ENCODE results near the gene ZNF236.

DNA sequence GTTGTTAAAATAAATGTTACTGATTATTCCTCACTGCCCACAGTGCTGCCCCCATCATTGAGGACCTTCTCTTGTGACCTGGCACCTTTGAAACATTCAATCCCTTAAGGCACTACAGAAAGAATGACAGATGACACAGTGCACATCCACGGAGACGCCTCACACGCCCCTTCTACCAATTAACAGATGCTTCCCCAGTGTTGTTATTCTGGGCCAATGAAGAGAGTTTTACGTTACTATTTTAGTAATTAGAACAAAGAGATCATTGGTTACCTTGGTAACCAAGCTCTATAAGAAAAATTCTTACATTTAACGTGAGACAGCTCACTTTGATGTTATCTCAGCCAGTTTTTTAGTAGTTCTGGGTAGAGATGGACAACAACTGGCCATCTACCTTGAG is 152.0 kb downstream of the ZNF236 start:
- no peak for TF ChIP-seq POLR2AphosphoS5 (IDR thresholded peaks at IDR 0.05; ENCODE audit: low read depth, low read length)
- TF ChIP-seq, protein P1, sequence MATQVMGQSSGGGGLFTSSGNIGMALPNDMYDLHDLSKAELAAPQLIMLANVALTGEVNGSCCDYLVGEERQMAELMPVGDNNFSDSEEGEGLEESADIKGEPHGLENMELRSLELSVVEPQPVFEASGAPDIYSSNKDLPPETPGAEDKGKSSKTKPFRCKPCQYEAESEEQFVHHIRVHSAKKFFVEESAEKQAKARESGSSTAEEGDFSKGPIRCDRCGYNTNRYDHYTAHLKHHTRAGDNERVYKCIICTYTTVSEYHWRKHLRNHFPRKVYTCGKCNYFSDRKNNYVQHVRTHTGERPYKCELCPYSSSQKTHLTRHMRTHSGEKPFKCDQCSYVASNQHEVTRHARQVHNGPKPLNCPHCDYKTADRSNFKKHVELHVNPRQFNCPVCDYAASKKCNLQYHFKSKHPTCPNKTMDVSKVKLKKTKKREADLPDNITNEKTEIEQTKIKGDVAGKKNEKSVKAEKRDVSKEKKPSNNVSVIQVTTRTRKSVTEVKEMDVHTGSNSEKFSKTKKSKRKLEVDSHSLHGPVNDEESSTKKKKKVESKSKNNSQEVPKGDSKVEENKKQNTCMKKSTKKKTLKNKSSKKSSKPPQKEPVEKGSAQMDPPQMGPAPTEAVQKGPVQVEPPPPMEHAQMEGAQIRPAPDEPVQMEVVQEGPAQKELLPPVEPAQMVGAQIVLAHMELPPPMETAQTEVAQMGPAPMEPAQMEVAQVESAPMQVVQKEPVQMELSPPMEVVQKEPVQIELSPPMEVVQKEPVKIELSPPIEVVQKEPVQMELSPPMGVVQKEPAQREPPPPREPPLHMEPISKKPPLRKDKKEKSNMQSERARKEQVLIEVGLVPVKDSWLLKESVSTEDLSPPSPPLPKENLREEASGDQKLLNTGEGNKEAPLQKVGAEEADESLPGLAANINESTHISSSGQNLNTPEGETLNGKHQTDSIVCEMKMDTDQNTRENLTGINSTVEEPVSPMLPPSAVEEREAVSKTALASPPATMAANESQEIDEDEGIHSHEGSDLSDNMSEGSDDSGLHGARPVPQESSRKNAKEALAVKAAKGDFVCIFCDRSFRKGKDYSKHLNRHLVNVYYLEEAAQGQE (IDR thresholded peaks at IDR 0.05; ENCODE audit: insufficient read depth in 1 of 2, low read depth in 2 of 2, low read length in 2 of 2), result no peak
- TF ChIP-seq SIN3A (IDR thresholded peaks at IDR 0.05; ENCODE audit: borderline replicate concordance, insufficient read depth, low read length), result no peak
